Testis (tissue), 3 donors: Measurements from ENCODE around the gene MLH3. TPM values are rescaled to one million over a fixed set of nuclear protein-coding genes. Genes with fewer than 3 reads are reported as not detected.

ENCODE experiments used
- DNase-seq: peaks from one replicate; pipeline ENCODE4 v3.0.0-alpha.2; 2019
- H3K27ac ChIP-seq, 2 donors: fragments of 200-600 bp; sonication (generic); one replicate each; pipeline ENCODE4 v1.5.1; 2019
- H3K27me3 ChIP-seq: fragments of 200-600 bp; sonication (generic); one replicate; pipeline ENCODE4 v1.5.1; 2019
- H3K36me3 ChIP-seq: fragments of 200-600 bp; sonication (generic); one replicate; pipeline ENCODE4 v1.5.1; 2017; ENCODE audit warnings: low read depth; ENCODE audit errors: missing control alignments
- H3K4me1 ChIP-seq: fragments of 200-600 bp; sonication (generic); one replicate; pipeline ENCODE4 v1.5.1; 2019
- H3K4me3 ChIP-seq, 2 donors: fragments of 200-600 bp; sonication (generic); one replicate each; pipeline ENCODE4 v1.5.1; 2017 to 2019
- H3K9me3 ChIP-seq: fragments of 200-600 bp; sonication (generic); one replicate; pipeline ENCODE4 v1.5.1; 2017
- CTCF ChIP-seq, 3 experiments: fragments of 450-650 bp in 2 of 3; fragments of 200-600 bp in 1 of 3; sonication (generic) in 1 of 3; IDR thresholded peaks; one replicate each; pipeline ENCODE4 v1.5.1; 2016 to 2019; ENCODE audit warnings: antibody characterized with exemption in 3 of 3, mild to moderate bottlenecking in 2 of 3, moderate library complexity in 1 of 3
- POLR2A ChIP-seq: fragments of 450-650 bp; IDR thresholded peaks from one replicate; pipeline ENCODE4 v1.6.1; 2017; ENCODE audit warnings: antibody characterized with exemption, mild to moderate bottlenecking, moderate library complexity
- WGBS, 2 donors: methylation state at CpG; one replicate each; pipeline ENCODE4 v1.1.5; 2018; 5-methylcytosine and 5-hydroxymethylcytosine counted together
- intact Hi-C: fragments of 100-400 bp; cut with DNase I; formaldehyde crosslinking; loops from one replicate; pipeline ENCODE4 v1.15.1; 2023; ENCODE audit warnings: low total_unique reads
- polyA plus RNA-seq: library from polyadenylated mRNA; stranded (reverse); fragments of 350-450 nt; fragmentation: Illumina TruSeq; extraction: RNeasy Lipid Tissue Mini Kit (QIAGEN cat#74804); gene quantifications from one replicate; pipeline ENCODE4 v1.2.3, GENCODE V29; 2014; ENCODE audit warnings: low read depth, low replicate concordance; ENCODE audit not compliant: insufficient read depth
- total RNA-seq, 2 donors: library from RNA; depleted of rRNA; stranded (reverse); fragments of >200 nt; gene quantifications; one replicate each; pipeline ENCODE4 v1.2.3, GENCODE V29; 2016

MLH3 gene
- total and polyA plus RNA-seq, 3 donors from 2014 or later: 21.5 to 36.2 (median 31.8) TPM

- TF ChIP-seq CTCF (IDR thresholded peaks at IDR 0.05) (no peak), POLR2A (no peak)
- Histone ChIP-seq H3K4me1 (no peaks in the 10 kb centered on the region), H3K4me3 (no peak overlapping the region), H3K9me3 (no peaks in the 10 kb centered on the region), H3K36me3 (no peaks in the 10 kb centered on the region), H3K27ac (no peak overlapping the region), H3K27me3 (no peaks in the 10 kb centered on the region)
- DNase-seq: peak; percentile 9
- intact Hi-C loops: no loop called here
- WGBS, 2 donors: 90 to 93% methylated on average over 4 of the region's 4 CpGs
Observed at GRCh38 chr14:74979029-74979428, 72.2 kb downstream of the MLH3 start.

GRCh38 chr14:74978416-74978947, 72.8 kb downstream of the MLH3 start:
- WGBS, 2 donors: 85 to 90% methylated on average over 3 to 11 of the region's 11 CpGs
- DNase-seq: peak; percentile 8
- H3K27me3 ChIP-seq: no peaks in the 10 kb centered on the region
- intact Hi-C loops: no loop called here
- no peaks in the 10 kb centered on the region for H3K9me3 ChIP-seq
- TF ChIP-seq POLR2A: no peak
- no peak for TF ChIP-seq CTCF (IDR thresholded peaks at IDR 0.05)
- H3K4me1 ChIP-seq: no peaks in the 10 kb centered on the region
- no peak overlapping the region for H3K27ac ChIP-seq
- no peak overlapping the region for H3K4me3 ChIP-seq
- H3K36me3 ChIP-seq: no peaks in the 10 kb centered on the region

GRCh38 chr14:74977901-74978385, 73.3 kb downstream of the MLH3 start:
- H3K27ac ChIP-seq: no peak overlapping the region
- 73 to 78% methylated on average over 6 of the region's 6 CpGs for WGBS, 2 donors
- no peaks in the 10 kb centered on the region for H3K9me3 ChIP-seq
- intact Hi-C loops: no loop called here
- TF ChIP-seq POLR2A (no peak), CTCF (IDR thresholded peaks at IDR 0.05) (no peak)
- DNase-seq: no peak
- no peaks in the 10 kb centered on the region for H3K4me1 ChIP-seq
- H3K27me3 ChIP-seq: no peaks in the 10 kb centered on the region
- no peak overlapping the region for H3K4me3 ChIP-seq
- H3K36me3 ChIP-seq: no peaks in the 10 kb centered on the region

- 88 to 91% methylated on average over 12 of the region's 12 CpGs for WGBS, 2 donors
- no peak overlapping the region for H3K27ac ChIP-seq
- no peaks in the 10 kb centered on the region for H3K36me3 ChIP-seq
- DNase-seq: peak; percentile 5
- H3K4me1 ChIP-seq: no peaks in the 10 kb centered on the region
- no peak overlapping the region for H3K4me3 ChIP-seq
- TF ChIP-seq CTCF (IDR thresholded peaks at IDR 0.05): no peak
- no peak for TF ChIP-seq POLR2A
- H3K27me3 ChIP-seq: no peaks in the 10 kb centered on the region
- intact Hi-C loops: no loop called here
- no peaks in the 10 kb centered on the region for H3K9me3 ChIP-seq
Observed at GRCh38 chr14:74977164-74977900, 73.9 kb downstream of the MLH3 start.
